ENCODE results near the gene TBKBP1. TPM values are rescaled to one million over a fixed set of nuclear protein-coding genes. Genes with fewer than 3 reads are reported as not detected.
"Not testable (repeated sequence)": the region's sequence is repeated elsewhere in the genome, so short reads cannot be mapped to it uniquely, and the experiment has no call there.

The TBKBP1 gene
- polyA plus RNA-seq, 1 donor, result 34.0 TPM

DNA sequence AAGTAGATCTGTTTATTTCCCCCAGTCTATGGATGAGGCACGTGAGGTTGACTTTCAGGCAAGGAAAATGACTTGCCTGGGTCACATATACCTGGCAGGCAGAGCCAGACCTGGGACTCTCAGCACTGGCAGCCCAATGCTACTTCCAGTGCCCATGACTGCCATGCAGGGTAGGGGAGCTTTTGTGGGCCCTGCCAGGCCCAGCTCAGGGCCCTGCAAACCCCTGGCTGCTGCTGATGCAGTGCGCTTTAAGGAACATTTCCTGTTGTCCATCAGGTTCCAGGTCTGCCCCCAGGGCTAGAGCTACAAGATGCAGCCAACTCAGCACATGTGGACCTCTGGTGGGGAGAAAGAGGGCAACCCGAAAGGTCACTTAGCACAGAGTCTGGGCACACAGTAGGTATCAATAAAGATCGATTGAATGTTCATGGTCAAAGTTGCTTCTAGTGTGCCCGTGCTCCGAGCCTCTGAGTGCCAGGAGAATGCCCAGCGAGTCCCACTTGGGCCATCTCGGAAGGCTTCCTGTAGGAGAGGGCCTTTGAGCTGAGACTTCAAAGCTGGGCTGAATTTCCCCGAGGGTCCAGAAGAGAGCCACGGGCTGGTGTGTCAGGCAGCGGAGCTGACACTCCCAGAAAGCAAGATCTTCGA is 38.6 kb downstream of the TBKBP1 start:
- no peak for DNase-seq (ENCODE audit: low read depth)

DNA sequence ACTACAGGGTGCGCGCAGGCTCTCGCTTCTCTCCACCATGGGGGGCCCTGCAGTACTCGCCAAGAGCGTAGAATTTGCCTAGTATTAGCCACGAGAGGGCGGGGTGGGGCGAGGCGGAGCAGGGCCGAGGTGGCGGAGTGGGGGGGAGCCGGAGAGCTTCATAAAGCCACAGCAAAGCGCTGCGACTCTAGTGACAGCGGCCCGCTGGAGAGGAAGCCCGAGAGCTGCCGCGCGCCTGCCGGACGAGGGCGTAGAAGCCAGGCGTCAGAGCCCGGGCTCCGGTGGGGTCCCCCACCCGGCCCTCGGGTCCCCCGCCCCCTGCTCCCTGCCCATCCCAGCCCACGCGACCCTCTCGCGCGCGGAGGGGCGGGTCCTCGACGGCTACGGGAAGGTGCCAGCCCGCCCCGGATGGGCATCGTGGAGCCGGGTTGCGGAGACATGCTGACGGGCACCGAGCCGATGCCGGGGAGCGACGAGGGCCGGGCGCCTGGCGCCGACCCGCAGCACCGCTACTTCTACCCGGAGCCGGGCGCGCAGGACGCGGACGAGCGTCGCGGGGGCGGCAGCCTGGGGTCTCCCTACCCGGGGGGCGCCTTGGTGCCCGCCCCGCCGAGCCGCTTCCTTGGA is 39.2 kb downstream of the TBKBP1 start, which contains the start of gene TBX21:
TSS of gene TBX21 (plus strand) at position 190 of the 627 bp plus-strand sequence. CDS start at position 409, 219 bp downstream.
- no peak for DNase-seq (ENCODE audit: low read depth)

DNA sequence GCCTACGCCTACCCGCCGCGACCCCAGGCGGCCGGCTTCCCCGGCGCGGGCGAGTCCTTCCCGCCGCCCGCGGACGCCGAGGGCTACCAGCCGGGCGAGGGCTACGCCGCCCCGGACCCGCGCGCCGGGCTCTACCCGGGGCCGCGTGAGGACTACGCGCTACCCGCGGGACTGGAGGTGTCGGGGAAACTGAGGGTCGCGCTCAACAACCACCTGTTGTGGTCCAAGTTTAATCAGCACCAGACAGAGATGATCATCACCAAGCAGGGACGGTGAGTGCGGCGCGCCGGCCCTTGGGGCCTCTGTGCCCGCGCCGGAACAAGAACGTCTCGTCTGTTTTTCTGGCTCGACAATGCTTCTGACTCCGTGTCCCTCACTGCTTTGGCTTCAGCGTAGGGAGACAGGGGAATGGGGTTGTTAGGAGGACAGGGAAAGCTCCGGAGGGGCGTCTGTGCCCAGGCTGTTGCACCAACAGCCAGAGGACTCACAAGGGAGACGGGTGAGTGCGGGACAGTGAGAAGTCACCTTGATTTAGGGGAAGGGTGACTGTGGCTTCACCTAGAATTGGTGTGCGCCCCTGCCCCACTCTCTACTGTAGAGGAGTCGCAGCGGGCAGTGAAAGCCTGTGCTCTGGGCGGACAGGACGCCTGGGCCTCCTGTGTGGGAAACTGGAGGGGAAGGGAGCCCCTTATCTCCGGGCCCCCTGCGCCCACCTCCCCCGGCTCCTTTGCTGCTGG is 39.9 kb downstream of the TBKBP1 start:
- no peak for DNase-seq (ENCODE audit: low read depth)

DNA sequence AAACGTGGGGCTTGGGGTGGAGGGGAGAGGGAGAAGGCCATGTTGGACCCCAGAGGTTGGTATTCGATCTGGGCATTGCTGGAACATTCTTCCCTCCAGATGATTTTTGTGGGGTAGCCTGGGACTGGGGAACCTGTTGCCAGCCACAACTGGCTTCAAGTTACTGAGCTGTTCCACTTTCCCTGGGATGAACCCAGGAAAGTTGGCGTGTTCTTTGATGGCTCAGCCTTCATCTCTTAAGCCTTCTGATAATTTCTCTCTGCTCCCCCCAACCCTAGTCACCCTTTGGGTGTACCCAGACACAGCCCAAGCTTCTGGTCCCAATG is 41.1 kb downstream of the TBKBP1 start:
- DNase-seq (ENCODE audit: low read depth), result no peak

GRCh38 chr17:47735536-47736011 is 41.6 kb downstream of the TBKBP1 start:
- no peak for DNase-seq (ENCODE audit: low read depth)

- no peak for DNase-seq (ENCODE audit: low read depth)
Observed at GRCh38 chr17:47736501-47737495, 42.8 kb downstream of the TBKBP1 start.

GRCh38 chr17:47738178-47738577 is 44.2 kb downstream of the TBKBP1 start:
- DNase-seq (ENCODE audit: low read depth), result no peak

- DNase-seq (ENCODE audit: low read depth), result no peak
Observed at GRCh38 chr17:47739150-47739549, 45.2 kb downstream of the TBKBP1 start.

DNA sequence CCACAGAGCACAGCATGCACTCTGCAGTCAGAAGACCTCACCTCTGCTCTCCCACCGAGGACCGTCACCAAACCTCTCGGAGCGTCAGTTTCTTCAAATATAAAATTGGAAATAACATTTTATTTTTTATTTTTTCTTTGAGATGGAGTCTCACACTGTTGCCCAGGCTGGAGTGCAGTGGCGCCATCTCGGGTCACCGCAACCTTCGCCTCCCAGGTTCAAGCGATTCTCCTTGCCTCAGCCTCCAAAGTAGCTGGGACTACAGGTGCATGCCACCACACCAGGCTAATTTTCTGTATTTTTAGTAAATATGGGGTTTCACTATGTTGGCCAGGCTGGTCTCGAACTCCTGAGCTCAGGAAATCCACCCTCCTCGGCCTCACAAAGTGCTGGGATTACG is 46.0 kb downstream of the TBKBP1 start:
- not testable (repeated sequence) for DNase-seq (ENCODE audit: low read depth)

- no peak for DNase-seq (ENCODE audit: low read depth)
Observed at GRCh38 chr17:47741109-47741792, 47.3 kb downstream of the TBKBP1 start.

DNA sequence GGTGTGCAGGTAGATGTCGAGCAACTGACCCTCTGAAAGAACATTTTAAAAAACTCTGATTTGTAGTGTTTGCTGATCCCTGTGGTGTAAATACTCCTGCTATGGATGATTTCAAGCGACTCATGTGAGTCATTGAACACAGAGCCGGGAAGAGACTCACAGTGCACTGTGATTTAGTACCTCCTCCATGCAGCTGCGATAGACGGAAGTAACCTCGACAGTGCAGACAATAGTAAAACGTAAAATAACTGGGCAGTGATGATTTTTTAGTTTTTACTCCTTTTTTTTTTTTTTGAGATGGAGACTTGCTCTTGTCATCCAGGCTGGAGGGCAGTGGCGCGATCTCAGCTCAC is 47.8 kb downstream of the TBKBP1 start:
- DNase-seq (ENCODE audit: low read depth), result no peak

DNA sequence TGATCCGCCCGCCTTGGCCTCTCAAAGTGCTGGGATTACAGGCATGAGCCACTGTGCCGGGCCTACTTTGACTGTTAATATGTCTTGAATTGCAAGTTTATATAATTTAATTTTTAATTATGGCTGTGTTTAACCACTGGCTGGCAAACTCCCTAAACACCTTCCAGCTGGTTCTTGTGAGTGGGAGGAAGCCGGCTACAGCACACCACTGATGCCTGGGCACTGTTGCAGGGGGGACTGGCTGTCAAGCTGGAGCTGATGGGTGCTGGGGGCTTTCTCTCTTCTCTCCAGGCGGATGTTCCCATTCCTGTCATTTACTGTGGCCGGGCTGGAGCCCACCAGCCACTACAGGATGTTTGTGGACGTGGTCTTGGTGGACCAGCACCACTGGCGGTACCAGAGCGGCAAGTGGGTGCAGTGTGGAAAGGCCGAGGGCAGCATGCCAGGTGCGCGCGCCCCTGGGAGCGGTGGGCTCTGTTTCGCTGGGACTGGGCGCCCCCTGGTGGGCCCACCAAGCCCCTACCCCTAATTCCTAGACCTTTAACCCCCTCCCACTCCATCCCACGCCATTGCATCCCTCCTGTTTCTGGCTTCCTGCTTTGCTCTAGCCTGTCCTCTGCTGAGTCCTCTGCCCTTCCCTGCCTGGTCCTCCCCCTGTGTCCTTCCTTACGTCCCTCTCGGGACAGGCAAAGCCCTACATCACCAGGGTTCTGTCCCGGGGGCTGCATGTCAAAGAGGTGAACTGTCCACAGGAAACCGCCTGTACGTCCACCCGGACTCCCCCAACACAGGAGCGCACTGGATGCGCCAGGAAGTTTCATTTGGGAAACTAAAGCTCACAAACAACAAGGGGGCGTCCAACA is 48.6 kb downstream of the TBKBP1 start:
- DNase-seq (ENCODE audit: low read depth), result no peak

DNA sequence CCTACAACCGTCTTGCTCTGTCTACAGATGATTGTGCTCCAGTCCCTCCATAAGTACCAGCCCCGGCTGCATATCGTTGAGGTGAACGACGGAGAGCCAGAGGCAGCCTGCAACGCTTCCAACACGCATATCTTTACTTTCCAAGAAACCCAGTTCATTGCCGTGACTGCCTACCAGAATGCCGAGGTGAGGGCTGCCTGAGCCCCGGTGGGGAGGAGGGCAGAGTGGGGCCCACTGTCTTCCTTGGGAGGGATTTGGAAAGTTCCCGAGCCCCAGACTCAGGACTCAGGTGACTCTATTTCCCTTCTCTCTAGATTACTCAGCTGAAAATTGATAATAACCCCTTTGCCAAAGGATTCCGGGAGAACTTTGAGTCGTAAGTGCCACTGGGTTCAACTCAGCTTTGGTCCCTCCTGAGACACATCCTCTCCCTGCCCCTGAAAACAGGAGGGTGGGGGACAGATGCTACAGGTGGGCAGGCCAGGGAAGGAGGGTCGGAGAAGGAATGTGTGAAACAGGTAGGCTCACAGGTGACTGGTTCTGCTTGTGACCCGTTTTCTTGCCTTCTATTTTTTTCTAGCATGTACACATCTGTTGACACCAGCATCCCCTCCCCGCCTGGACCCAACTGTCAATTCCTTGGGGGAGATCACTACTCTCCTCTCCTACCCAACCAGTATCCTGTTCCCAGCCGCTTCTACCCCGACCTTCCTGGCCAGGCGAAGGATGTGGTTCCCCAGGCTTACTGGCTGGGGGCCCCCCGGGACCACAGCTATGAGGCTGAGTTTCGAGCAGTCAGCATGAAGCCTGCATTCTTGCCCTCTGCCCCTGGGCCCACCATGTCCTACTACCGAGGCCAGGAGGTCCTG is 50.4 kb downstream of the TBKBP1 start:
- DNase-seq (ENCODE audit: low read depth), result no peak

- no peak for DNase-seq (ENCODE audit: low read depth)
Observed at GRCh38 chr17:47745037-47745380, 51.0 kb downstream of the TBKBP1 start.

- DNase-seq (ENCODE audit: low read depth), result no peak
Observed at GRCh38 chr17:47751471-47751870, 57.5 kb downstream of the TBKBP1 start.

- DNase-seq (ENCODE audit: low read depth), result no peak
Observed at GRCh38 chr17:47757386-47757785, 63.4 kb downstream of the TBKBP1 start.

DNA sequence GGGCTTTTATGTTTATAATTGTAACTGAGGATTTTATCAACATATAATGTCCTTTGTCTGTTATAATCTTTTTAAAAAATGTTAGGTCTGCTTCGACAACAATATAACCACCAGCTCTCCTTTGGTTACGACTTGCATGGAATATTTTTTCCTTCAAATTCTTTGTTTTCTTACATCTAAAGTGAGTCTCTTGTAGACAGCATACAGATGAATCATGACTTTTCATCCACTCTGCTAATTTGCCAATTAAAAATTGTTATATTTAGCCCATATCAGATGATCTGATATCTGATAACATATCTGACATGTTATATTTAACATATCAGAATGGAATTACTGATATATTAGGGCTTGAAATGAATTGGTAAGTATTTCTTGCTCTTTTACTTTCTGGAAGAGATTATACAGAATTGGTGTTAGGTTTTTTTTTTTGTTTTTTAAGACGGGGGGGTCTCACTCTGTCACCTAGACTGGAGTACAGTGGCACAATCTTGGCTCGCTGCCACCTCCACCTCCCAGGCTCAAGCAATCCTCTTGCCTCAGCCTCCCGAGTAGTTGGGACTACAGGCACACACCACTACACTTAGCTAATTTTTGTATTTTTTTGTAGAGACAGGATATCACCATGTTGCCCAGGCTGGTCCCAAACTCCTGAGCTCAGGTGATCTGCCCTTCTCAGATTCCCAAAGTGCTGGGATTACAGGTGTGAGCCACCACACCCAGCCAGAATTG is 66.6 kb downstream of the TBKBP1 start:
- no peak for DNase-seq (ENCODE audit: low read depth)

Data from forelimb muscle (tissue), 1 donor.